ENCODE results near the gene AIFM2. TPM values are rescaled to one million over a fixed set of nuclear protein-coding genes. Genes with fewer than 3 reads are reported as not detected.
A peak's percentile ranks its signal among the peaks of the same experiment; 100 is the strongest.

AIFM2 gene
- total RNA-seq, 1 donor from 2014 or later = 14.7 TPM

DNA sequence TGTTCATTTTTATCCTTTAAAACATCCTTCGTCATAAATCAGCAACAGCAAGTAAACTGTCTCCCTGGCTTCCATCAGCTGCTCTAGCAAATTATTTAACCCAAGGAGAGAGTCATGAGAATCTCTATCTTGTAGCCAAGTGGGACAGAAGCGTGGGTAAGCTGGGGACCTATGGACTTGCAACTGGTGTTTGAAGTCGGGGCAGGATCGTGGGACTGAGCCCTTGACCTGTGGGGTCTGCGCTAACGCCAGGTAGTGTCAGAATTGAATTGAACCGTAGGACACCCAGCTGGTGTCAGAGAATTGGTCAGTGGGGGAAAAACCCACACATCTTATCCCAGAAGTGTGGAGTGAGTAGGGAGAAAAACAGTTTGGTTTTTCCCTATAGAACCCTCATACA lies 13.4 kb downstream of the AIFM2 start:
- Histone ChIP-seq H3K4me3 (ENCODE audit: low read depth, low read length) (no peak overlapping the region), H3K27me3 (ENCODE audit: control insufficient read depth, insufficient read depth, low read length) (no peaks in the 10 kb centered on the region), H3K36me3 (ENCODE audit: control insufficient read depth, insufficient read depth, low read length) (peaks cover 7% of the 10 kb centered on the region)
- no peak for DNase-seq (ENCODE audit: low read depth)
- FAIRE-seq = no peak
- no peak for TF ChIP-seq CTCF (IDR thresholded peaks at IDR 0.05; ENCODE audit: insufficient read depth, low read length, severe bottlenecking)

GRCh38 chr10:70118196-70118595 lies 14.4 kb downstream of the AIFM2 start:
- TF ChIP-seq CTCF (IDR thresholded peaks at IDR 0.05; ENCODE audit: insufficient read depth, low read length, severe bottlenecking) = no peak
- Histone ChIP-seq H3K36me3 (ENCODE audit: control insufficient read depth, insufficient read depth, low read length) (peaks cover 8% of the 10 kb centered on the region), H3K4me3 (ENCODE audit: low read depth, low read length) (no peak overlapping the region), H3K27me3 (ENCODE audit: control insufficient read depth, insufficient read depth, low read length) (no peaks in the 10 kb centered on the region)
- FAIRE-seq (no peak), DNase-seq (ENCODE audit: low read depth) (peak; percentile 15)

- H3K27me3 ChIP-seq (ENCODE audit: control insufficient read depth, insufficient read depth, low read length) = no peaks in the 10 kb centered on the region
- FAIRE-seq (no peak), DNase-seq (ENCODE audit: low read depth) (no peak)
- no peak for TF ChIP-seq CTCF (IDR thresholded peaks at IDR 0.05; ENCODE audit: insufficient read depth, low read length, severe bottlenecking)
- peaks cover 11% of the 10 kb centered on the region for H3K36me3 ChIP-seq (ENCODE audit: control insufficient read depth, insufficient read depth, low read length)
- H3K4me3 ChIP-seq (ENCODE audit: low read depth, low read length) = no peak overlapping the region
Observed at GRCh38 chr10:70117646-70118045, 15.0 kb downstream of the AIFM2 start.

DNA sequence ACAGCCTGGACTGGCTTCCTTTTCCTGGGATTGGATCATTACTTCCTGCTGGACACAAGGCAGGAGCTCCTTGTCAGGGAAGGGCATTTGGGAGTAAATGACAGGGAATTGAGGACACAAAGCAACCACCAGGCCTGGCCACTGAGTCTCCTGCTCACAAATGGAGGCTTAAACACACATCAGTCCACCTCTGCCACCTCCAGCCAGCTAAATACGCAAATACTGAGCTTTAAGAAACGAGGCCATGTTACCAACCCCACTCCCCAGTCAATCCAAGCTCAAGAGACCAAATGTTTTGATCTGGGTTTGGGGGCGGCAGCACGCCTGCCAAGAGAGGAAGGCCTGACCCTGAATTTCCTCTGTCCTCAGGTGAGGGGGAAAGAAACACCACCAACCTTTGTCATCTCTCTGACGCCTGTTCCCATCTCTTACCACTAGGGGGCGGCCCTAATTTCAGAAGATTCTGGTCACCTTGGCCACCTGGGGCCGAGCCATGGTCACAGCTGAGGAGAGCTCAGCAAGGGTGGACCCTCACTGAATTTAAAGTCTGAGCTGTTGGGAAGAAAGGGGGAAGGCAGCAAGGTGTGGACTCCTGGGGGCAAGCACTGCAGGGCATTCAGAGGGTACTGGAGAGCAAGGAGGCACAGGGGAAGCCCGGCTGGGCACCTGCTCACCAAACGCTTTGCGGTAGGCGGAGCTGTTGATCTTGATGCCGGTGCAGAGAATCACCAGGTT lies 16.5 kb downstream of the AIFM2 start:
- FAIRE-seq (no peak), DNase-seq (ENCODE audit: low read depth) (peak; percentile 19)
- Histone ChIP-seq H3K36me3 (ENCODE audit: control insufficient read depth, insufficient read depth, low read length) (peaks cover 11% of the 10 kb centered on the region), H3K27me3 (ENCODE audit: control insufficient read depth, insufficient read depth, low read length) (no peaks in the 10 kb centered on the region), H3K4me3 (ENCODE audit: low read depth, low read length) (no peak overlapping the region)
- peak; percentile 82 for TF ChIP-seq CTCF (IDR thresholded peaks at IDR 0.05; ENCODE audit: insufficient read depth, low read length, severe bottlenecking)

GRCh38 chr10:70114902-70115301 lies 17.7 kb downstream of the AIFM2 start:
- no peak for TF ChIP-seq CTCF (IDR thresholded peaks at IDR 0.05; ENCODE audit: insufficient read depth, low read length, severe bottlenecking)
- no peak for FAIRE-seq
- peaks cover 11% of the 10 kb centered on the region for H3K36me3 ChIP-seq (ENCODE audit: control insufficient read depth, insufficient read depth, low read length)
- DNase-seq (ENCODE audit: low read depth) = no peak
- H3K27me3 ChIP-seq (ENCODE audit: control insufficient read depth, insufficient read depth, low read length) = no peaks in the 10 kb centered on the region
- no peak overlapping the region for H3K4me3 ChIP-seq (ENCODE audit: low read depth, low read length)

DNA sequence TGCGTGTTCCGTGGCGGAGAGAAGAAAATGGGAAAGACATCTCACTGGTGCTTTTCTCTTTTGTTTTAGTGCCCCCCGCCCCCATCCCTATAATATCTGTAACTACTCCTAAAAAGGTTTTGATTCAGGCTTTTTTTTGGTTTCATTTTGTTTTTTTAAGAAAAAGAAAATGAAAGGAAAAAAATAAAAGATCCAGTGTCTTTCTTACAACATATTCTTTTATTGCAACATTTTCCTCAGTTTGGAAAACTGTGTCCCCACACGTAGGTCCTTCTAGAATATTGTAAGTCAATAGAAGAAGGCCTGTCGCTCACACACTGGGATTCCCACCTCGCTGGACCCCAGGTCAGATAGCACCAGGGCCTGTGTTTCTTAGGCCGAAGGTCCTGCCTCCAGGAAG lies 20.6 kb downstream of the AIFM2 start:
- Histone ChIP-seq H3K4me3 (ENCODE audit: low read depth, low read length) (no peak overlapping the region), H3K36me3 (ENCODE audit: control insufficient read depth, insufficient read depth, low read length) (peaks cover 9% of the 10 kb centered on the region), H3K27me3 (ENCODE audit: control insufficient read depth, insufficient read depth, low read length) (no peaks in the 10 kb centered on the region)
- DNase-seq (ENCODE audit: low read depth) (no peak), FAIRE-seq (no peak)
- no peak for TF ChIP-seq CTCF (IDR thresholded peaks at IDR 0.05; ENCODE audit: insufficient read depth, low read length, severe bottlenecking)
